ENCODE data around the gene BICRA. TPM values are rescaled to one million over a fixed set of nuclear protein-coding genes. Genes with fewer than 3 reads are reported as not detected.

BICRA gene
- total and polyA plus RNA-seq, 2 donors from 2014 or later: 3.2 to 14.7 TPM

DNA sequence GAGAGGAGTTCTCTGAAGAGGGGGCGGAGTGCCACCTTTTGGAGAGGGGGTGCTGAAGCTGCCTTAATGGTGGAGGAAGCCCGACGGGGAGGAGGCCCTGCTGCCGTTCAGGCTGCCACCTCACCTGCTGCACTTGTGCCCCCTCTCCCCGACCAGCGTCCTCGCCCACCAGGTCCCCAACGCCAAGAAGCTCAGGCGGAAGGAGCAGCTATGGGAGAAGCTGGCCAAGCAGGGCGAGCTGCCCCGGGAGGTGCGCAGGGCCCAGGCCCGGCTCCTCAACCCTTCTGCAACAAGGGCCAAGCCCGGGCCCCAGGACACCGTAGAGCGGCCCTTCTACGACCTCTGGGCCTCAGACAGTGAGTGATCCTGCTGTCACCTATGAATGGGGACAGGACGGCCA is 141.8 kb downstream of the BICRA start:
- intact Hi-C loops (cut with DNase I): no loop called here
- DNase-seq (no peak), FAIRE-seq (no peak)
- Histone ChIP-seq H3K36me3 (ENCODE audit: control insufficient read depth in 2 of 3, insufficient read depth in 3 of 3, low read length in 3 of 3) (peaks cover 3 to 55% (median 37%) of the 10 kb centered on the region in 3 donors), H3K4me3 (ENCODE audit: low read length in 3 of 3) (no peak overlapping the region), H3K4me1 (ENCODE audit: control insufficient read depth in 2 of 3, insufficient read depth in 2 of 3, low read depth in 1 of 3, low read length in 3 of 3) (peaks cover 0 to 3% (median 0%) of the 10 kb centered on the region in 3 donors), H3K27me3 (ENCODE audit: control insufficient read depth, insufficient read depth, low read length) (no peaks in the 10 kb centered on the region), H3K9me3 (ENCODE audit: control insufficient read depth in 2 of 3, insufficient read depth in 1 of 3, low read length in 3 of 3) (no peaks in the 10 kb centered on the region), H3K27ac (ENCODE audit: low read depth in 2 of 2, low read length in 2 of 2) (no peak overlapping the region), H3K9ac (ENCODE audit: low read length in 3 of 3) (no peak overlapping the region)
- TF ChIP-seq, protein P1, sequence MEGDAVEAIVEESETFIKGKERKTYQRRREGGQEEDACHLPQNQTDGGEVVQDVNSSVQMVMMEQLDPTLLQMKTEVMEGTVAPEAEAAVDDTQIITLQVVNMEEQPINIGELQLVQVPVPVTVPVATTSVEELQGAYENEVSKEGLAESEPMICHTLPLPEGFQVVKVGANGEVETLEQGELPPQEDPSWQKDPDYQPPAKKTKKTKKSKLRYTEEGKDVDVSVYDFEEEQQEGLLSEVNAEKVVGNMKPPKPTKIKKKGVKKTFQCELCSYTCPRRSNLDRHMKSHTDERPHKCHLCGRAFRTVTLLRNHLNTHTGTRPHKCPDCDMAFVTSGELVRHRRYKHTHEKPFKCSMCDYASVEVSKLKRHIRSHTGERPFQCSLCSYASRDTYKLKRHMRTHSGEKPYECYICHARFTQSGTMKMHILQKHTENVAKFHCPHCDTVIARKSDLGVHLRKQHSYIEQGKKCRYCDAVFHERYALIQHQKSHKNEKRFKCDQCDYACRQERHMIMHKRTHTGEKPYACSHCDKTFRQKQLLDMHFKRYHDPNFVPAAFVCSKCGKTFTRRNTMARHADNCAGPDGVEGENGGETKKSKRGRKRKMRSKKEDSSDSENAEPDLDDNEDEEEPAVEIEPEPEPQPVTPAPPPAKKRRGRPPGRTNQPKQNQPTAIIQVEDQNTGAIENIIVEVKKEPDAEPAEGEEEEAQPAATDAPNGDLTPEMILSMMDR (IDR thresholded peaks at IDR 0.05; ENCODE audit: borderline replicate concordance, extremely low read depth, insufficient read depth): no peak

DNA sequence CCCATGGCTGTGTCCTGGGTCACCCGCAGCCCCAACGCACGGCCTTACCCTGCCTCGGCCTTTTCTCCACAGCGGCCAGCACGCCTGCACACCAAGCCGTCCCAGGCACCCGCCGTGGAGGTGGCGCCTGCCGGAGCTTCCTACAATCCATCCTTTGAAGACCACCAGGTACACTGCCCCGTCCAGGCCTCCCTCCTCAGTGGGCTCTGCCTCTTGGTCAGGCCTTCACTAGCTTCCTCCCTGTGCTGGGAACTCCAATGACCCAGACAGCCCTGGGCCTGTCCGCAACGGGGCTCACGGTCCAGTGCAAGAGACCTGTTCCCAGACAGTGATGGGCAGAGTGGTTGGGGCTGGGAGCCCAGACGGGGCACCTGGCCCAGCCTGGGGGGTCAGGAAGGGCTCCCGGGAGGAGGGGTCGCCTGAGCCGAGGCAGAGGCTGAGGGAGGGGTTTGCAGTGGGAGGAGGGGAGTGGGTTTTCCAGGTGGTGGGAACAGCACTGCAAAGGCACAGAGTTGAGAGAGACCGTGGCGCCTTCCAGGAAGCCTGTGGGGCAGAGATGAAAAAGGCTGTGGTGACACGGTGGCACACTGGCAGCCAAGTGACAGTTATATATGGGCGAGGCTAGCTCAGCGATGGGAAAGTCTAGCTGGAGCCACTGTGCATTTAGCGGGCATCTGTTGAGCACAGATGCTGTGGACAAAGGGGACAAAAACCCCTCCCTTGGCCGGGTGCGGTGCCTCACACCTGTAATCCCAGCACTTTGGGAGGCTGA is 143.7 kb downstream of the BICRA start:
- Histone ChIP-seq H3K36me3 (ENCODE audit: control insufficient read depth in 2 of 3, insufficient read depth in 3 of 3, low read length in 3 of 3) (peaks cover 0 to 56% (median 40%) of the 10 kb centered on the region in 3 donors), H3K4me3 (ENCODE audit: low read length in 3 of 3) (no peak overlapping the region), H3K4me1 (ENCODE audit: control insufficient read depth in 2 of 3, insufficient read depth in 2 of 3, low read depth in 1 of 3, low read length in 3 of 3) (no peaks in the 10 kb centered on the region), H3K27ac (ENCODE audit: low read depth in 2 of 2, low read length in 2 of 2) (no peak overlapping the region), H3K9ac (ENCODE audit: low read length in 3 of 3) (no peak overlapping the region), H3K9me3 (ENCODE audit: control insufficient read depth in 2 of 3, insufficient read depth in 1 of 3, low read length in 3 of 3) (no peaks in the 10 kb centered on the region), H3K27me3 (ENCODE audit: control insufficient read depth, insufficient read depth, low read length) (no peaks in the 10 kb centered on the region)
- FAIRE-seq (no peak), DNase-seq (no peak)
- intact Hi-C loops (cut with DNase I): no loop called here
- TF ChIP-seq, protein P1 (IDR thresholded peaks at IDR 0.05; ENCODE audit: borderline replicate concordance, extremely low read depth, insufficient read depth): no peak

Other genes with a start within 250 kb of the BICRA start
- gene MEIS3, start 189.6 kb upstream of the BICRA start, total RNA-seq: 7.6 TPM
- gene MEIS3, start 189.6 kb upstream of the BICRA start, polyA plus RNA-seq (ENCODE audit: insufficient read depth, low read depth, low replicate concordance): 3.8 TPM
- gene SLC8A2, start 137.2 kb upstream of the BICRA start, total RNA-seq: 0.94 TPM
- gene SLC8A2, start 137.2 kb upstream of the BICRA start, polyA plus RNA-seq (ENCODE audit: insufficient read depth, low read depth, low replicate concordance): not detected
- gene KPTN, start 124.9 kb upstream of the BICRA start, total RNA-seq: 7.4 TPM
- 25.5 TPM for gene KPTN, start 124.9 kb upstream of the BICRA start, polyA plus RNA-seq (ENCODE audit: insufficient read depth, low read depth, low replicate concordance)
- gene NAPA, start 94.1 kb upstream of the BICRA start, total RNA-seq: 136 TPM
- gene NAPA, start 94.1 kb upstream of the BICRA start, polyA plus RNA-seq (ENCODE audit: insufficient read depth, low read depth, low replicate concordance): 213 TPM
- 0.69 TPM for gene ZNF541, start 36.0 kb upstream of the BICRA start, total RNA-seq
- 0.86 TPM for gene ZNF541, start 36.0 kb upstream of the BICRA start, polyA plus RNA-seq (ENCODE audit: insufficient read depth, low read depth, low replicate concordance)
- gene EHD2, start 104.3 kb downstream of the BICRA start, total RNA-seq: 105 TPM
- 19.4 TPM for gene EHD2, start 104.3 kb downstream of the BICRA start, polyA plus RNA-seq (ENCODE audit: insufficient read depth, low read depth, low replicate concordance)
- gene NOP53, start 136.4 kb downstream of the BICRA start, total RNA-seq: 305 TPM
- 258 TPM for gene NOP53, start 136.4 kb downstream of the BICRA start, polyA plus RNA-seq (ENCODE audit: insufficient read depth, low read depth, low replicate concordance)
- gene SELENOW, start 169.6 kb downstream of the BICRA start, total RNA-seq: 254 TPM
- 530 TPM for gene SELENOW, start 169.6 kb downstream of the BICRA start, polyA plus RNA-seq (ENCODE audit: insufficient read depth, low read depth, low replicate concordance)
- not detected for gene TPRX1, start 195.4 kb downstream of the BICRA start, total RNA-seq
- not detected for gene TPRX1, start 195.4 kb downstream of the BICRA start, polyA plus RNA-seq (ENCODE audit: insufficient read depth, low read depth, low replicate concordance)
- gene CRX, start 212.8 kb downstream of the BICRA start, total RNA-seq: not detected
- gene CRX, start 212.8 kb downstream of the BICRA start, polyA plus RNA-seq (ENCODE audit: insufficient read depth, low read depth, low replicate concordance): not detected